ENCODE results near the gene R3HDM2. TPM values are rescaled to one million over a fixed set of nuclear protein-coding genes. Genes with fewer than 3 reads are reported as not detected.
"Not testable (repeated sequence)": the region's sequence is repeated elsewhere in the genome, so short reads cannot be mapped to it uniquely, and the experiment has no call there.

R3HDM2 gene
- total and polyA plus RNA-seq, 8 donors = 14.5 to 39.8 (median 24.4) TPM

DNA sequence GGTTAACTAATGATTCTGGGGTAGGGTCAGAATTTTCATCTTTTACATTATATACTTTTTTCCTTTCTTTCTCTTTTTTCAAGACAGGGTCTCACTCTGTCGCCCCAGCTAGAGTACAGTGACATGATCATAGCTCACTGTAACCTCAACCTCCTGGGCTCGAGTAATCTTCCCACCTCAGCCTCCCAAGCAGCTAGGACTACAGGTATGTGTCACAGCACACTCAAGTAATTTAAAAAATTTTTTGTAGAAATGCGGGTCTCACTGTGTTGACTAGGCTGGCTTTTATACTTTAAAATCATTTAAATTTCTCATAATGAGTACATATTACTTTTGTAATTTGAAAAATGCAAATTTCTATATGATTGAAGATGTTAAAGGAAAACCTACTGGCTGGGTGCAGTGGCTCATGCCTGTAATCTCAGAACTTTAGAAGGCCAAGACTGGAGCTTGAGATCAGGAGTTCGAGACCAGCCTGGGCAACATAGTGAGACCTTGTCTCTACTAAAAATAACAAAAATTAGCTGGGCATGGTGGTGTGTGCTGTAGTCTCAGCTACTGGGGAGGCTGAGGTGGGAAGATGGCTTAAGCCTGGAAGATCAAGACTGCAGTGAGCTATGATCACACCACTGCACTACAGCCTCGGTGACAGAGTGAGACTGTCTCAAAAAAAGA is 25.7 kb downstream of the R3HDM2 start:
- H3K4me3 ChIP-seq = no peak overlapping the region
- 93 to 99% methylated on average over 5 of the region's 5 CpGs for WGBS, 2 donors
- TF ChIP-seq, protein P1, sequence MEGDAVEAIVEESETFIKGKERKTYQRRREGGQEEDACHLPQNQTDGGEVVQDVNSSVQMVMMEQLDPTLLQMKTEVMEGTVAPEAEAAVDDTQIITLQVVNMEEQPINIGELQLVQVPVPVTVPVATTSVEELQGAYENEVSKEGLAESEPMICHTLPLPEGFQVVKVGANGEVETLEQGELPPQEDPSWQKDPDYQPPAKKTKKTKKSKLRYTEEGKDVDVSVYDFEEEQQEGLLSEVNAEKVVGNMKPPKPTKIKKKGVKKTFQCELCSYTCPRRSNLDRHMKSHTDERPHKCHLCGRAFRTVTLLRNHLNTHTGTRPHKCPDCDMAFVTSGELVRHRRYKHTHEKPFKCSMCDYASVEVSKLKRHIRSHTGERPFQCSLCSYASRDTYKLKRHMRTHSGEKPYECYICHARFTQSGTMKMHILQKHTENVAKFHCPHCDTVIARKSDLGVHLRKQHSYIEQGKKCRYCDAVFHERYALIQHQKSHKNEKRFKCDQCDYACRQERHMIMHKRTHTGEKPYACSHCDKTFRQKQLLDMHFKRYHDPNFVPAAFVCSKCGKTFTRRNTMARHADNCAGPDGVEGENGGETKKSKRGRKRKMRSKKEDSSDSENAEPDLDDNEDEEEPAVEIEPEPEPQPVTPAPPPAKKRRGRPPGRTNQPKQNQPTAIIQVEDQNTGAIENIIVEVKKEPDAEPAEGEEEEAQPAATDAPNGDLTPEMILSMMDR (IDR thresholded peaks at IDR 0.05) = no peak
- H3K36me3 ChIP-seq = no peaks in the 10 kb centered on the region
- H3K27me3 ChIP-seq = no peaks in the 10 kb centered on the region
- H3K9me3 ChIP-seq = no peaks in the 10 kb centered on the region
- H3K27ac ChIP-seq = no peak overlapping the region
- intact Hi-C loops (cut with DNase I) = no loop called here
- H3K4me1 ChIP-seq = no peaks in the 10 kb centered on the region
- ATAC-seq = no peak
- FAIRE-seq = no peak
- no peak for DNase-seq

DNA sequence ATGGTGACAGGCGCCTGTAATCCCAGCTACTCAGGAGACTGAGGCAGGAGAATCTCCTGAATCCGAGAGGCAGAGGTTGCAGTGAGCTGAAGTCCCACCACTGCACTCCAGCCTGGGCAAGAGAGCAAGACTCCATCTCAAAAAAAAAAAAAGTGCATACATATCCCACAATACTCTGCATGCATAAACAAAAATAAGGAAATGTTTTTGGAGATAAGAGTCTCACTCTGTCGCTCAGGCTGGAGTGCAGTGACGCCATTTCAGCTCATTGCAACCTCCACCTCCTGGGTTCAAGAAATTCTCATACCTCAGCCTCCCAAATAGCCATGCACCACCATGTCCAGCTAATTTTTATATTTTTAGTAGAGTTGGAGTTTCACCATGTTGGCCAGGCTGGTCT is 28.7 kb downstream of the R3HDM2 start:
- H3K9me3 ChIP-seq; H3K4me3 ChIP-seq; H3K4me1 ChIP-seq; ATAC-seq; FAIRE-seq; H3K36me3 ChIP-seq; H3K27me3 ChIP-seq; intact Hi-C loops (cut with DNase I); DNase-seq; H3K27ac ChIP-seq: not testable (repeated sequence)
- 93 to 94% methylated on average over 4 of the region's 4 CpGs for WGBS, 2 donors

DNA sequence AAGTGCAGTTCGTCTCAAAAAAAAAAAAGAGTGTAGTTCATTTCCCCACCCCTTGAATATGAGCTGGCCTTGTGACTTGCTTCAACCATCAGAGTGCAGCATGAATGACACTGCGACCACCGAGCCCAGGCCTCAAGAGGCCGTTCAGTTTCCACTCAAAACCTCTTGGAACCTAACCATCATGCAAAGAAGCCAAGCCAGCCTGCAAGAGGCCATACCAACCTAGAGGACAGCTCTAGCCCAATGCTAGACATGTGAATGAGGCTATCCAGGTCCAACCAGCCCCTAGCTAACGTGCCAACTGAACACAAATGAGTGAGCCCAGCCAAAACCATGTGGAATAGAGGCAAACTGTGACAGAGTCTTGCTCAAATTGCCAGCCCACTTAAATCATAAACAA is 29.7 kb downstream of the R3HDM2 start:
- no peak for FAIRE-seq
- H3K27ac ChIP-seq = no peak overlapping the region
- H3K27me3 ChIP-seq = no peaks in the 10 kb centered on the region
- no peaks in the 10 kb centered on the region for H3K36me3 ChIP-seq
- WGBS, 2 donors = 93 to 96% methylated on average over 5 of the region's 5 CpGs
- no peak for DNase-seq
- H3K9me3 ChIP-seq = no peaks in the 10 kb centered on the region
- TF ChIP-seq, protein P1 (IDR thresholded peaks at IDR 0.05) = no peak
- intact Hi-C loops (cut with DNase I) = no loop called here
- H3K4me3 ChIP-seq = no peak overlapping the region
- H3K4me1 ChIP-seq = no peaks in the 10 kb centered on the region
- no peak for ATAC-seq

DNA sequence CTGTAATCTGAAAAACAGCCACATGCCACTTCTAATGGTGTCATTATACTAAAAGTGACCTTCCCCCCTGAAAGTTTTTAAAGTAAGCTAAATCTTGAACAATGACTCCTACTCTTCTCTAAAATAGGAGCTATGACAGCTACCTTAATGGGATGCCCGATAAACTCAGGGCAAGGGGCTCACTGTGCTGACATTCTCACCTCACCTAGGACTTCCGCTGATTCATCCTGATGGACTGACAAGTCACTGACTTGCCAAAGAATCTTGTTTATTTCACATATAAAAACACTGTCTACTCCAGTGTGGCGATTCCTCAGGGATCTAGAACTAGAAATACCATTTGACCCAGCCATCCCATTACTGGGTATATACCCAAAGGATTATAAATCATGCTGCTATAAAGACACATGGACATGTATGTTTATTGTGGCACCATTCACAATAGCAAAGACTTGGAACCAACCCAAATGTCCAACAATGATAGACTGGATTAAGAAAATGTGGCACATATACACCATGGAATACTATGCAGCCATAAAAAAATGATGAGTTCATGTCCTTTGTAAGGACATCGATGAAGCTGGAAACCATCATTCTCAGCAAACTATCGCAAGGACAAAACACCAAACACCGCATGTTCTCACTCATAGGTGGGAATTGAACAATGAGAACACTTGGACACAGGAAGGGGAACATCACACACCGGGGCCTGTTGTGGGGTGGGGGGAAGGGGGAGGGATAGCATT is 31.0 kb downstream of the R3HDM2 start:
- FAIRE-seq; H3K27me3 ChIP-seq; H3K27ac ChIP-seq; intact Hi-C loops (cut with DNase I); H3K4me3 ChIP-seq; DNase-seq; H3K4me1 ChIP-seq; H3K9me3 ChIP-seq; ATAC-seq; H3K36me3 ChIP-seq: not testable (repeated sequence)
- 97 to 98% methylated on average over 6 of the region's 7 CpGs for WGBS, 2 donors

DNA sequence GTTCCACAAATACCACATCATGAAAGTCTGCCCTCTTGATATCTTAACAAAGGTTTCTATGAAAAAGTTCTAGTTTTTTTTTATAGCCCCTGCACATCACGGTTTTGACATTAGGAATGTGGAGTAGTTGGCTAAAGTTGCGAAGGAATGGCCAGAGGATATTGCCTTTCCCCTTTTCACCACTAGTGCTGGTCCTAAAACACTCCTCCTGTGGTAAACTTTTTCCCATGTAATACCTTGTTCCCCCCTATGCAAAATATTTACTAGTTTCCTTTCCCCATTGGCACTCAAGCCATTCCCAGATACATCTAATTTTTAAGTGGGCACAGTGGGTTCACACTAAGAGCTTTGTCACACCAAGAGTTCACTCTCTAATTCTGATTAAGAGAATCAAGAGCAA is 33.4 kb downstream of the R3HDM2 start:
- ATAC-seq (peak in 1 of 4 donors; percentile 15), DNase-seq (no peak), FAIRE-seq (no peak)
- Histone ChIP-seq H3K4me1 (no peaks in the 10 kb centered on the region), H3K4me3 (no peak overlapping the region), H3K27me3 (no peaks in the 10 kb centered on the region), H3K9me3 (no peaks in the 10 kb centered on the region), H3K36me3 (peaks cover 0 to 5% (median 0%) of the 10 kb centered on the region in 3 donors), H3K27ac (no peak overlapping the region)
- WGBS, 2 donors = 58 to 72% methylated on average over 2 of the region's 2 CpGs
- TF ChIP-seq, protein P1 (IDR thresholded peaks at IDR 0.05) = no peak
- intact Hi-C loops (cut with DNase I) = no loop called here

DNA sequence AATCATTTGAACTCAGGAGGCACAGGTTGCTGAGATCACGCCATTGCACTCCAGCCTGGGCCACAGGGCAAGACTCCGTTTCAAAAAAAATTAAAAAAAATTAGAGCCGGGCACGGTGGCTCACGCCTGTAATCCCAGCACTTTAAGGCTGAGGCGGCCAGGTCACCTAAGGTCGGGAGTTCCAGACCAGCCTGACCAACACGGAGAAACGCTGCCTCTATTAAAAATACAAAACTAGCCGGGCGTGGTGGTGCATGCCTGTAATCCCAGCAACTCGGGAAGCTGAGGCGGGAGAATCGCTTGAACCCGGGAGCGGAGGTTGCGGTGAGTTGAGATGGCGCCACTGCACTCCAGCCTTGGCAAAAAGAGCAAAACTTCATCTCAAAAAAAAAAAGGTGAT is 35.7 kb downstream of the R3HDM2 start:
- intact Hi-C loops (cut with DNase I) = no loop called here
- TF ChIP-seq, protein P1 (IDR thresholded peaks at IDR 0.05) = no peak
- H3K36me3 ChIP-seq = peaks cover 0 to 5% (median 0%) of the 10 kb centered on the region in 3 donors
- H3K9me3 ChIP-seq = no peaks in the 10 kb centered on the region
- H3K4me1 ChIP-seq = no peaks in the 10 kb centered on the region
- WGBS, 2 donors = 95% methylated on average over 18 of the region's 18 CpGs
- DNase-seq = no peak
- no peaks in the 10 kb centered on the region for H3K27me3 ChIP-seq
- no peak overlapping the region for H3K27ac ChIP-seq
- no peak overlapping the region for H3K4me3 ChIP-seq
- ATAC-seq = no peak
- FAIRE-seq = no peak
